RCC 7860 (cell line): ENCODE results near the gene EID3.
"Not testable (repeated sequence)": the region's sequence is repeated elsewhere in the genome, so short reads cannot be mapped to it uniquely, and the experiment has no call there.

Experiments used
- DNase-seq: peaks from one replicate; pipeline ENCODE4 v3.0.0-alpha.2; 2015; ENCODE audit warnings: low spot score
- FAIRE-seq: peaks from 2 replicates; lab custom pipeline; 2012; peaks lifted over from hg19 to GRCh38; lab: Jason Lieb, UNC

EID3 gene

GRCh38 chr12:104310751-104311633, 7.5 kb downstream of the EID3 start:
- no peak for DNase-seq
- FAIRE-seq = no peak

DNA sequence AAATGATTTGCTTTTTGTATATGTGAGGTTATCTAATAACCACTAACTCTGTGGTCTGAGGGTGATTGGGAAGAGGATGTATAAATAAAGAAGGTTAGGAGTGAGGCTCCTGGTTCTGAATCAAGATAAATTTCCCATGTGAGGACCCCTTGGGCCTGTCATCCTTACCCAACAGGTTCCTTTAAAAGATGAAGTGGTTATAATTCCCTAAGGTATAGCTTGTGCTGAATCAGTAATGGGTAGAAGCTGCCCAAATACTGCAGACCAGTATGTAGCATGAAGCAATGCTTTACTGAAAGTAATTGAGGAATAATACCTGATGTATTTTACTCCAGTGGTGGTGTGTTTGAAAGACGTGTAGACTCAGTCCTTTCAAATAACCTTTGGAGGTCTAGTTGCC, 8.7 kb downstream of the EID3 start:
- DNase-seq (no peak), FAIRE-seq (no peak)

DNA sequence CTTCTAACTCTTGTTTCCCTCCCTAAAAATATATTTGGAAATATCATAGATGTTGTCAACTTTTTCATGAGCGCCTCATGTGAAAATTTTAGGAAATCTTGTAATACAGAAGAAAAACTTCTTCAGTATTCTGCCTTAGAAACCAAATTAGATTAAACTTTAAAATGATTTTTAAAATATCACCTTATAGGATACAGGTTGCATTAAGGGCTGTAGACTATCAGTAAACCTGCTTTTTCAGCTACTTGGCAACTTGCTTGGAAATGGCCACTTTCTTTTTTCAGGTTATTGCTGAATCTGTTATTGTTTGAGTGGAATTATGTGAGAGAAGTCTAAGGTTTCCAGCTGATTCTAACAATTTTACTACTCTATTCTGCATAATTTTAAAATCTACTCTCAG, 9.1 kb downstream of the EID3 start:
- no peak for FAIRE-seq
- no peak for DNase-seq

DNA sequence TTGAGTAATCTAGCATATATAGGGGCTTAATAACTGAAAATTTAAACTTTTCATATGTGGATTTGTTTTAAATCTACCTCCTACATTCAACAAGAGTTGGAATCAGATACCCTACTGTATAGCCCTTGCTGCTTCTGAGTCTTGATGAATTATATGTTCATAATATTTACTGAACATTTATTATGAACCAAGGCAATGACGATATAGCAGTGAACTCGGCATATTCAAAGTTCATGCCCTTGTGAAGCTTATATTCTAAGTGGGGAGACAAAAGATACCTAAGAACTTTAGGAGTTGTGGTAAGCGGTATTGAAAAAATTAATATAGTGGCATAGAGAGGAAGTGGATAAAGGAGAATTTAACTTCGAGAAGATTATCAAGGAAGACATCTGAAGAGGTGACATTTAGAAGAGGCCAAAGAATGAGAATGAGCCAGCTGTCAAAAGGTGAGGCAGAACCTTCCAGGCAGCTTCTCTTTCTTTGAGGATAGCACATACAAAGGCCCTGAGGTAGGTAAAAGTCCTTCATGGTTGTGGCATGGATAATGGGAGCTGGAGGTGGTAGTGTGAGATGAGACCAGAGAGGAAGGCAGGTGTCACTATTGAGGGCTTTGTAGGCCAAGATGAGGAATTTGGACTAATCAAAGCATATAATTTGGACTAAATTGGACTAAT, 10.2 kb downstream of the EID3 start:
- DNase-seq = no peak
- no peak for FAIRE-seq

GRCh38 chr12:104314242-104314614, 10.7 kb downstream of the EID3 start:
- peak; percentile 24 for DNase-seq
- no peak for FAIRE-seq

- FAIRE-seq = no peak
These were observed 12.0 kb downstream of the EID3 start for GRCh38 chr12:104315326-104316224.

GRCh38 chr12:104316936-104317335, 13.4 kb downstream of the EID3 start:
- no peak for FAIRE-seq
- DNase-seq = no peak

More at GRCh38 chr12:104315326-104316224, 12.0 kb downstream of the EID3 start:
- DNase-seq = no peak

DNA sequence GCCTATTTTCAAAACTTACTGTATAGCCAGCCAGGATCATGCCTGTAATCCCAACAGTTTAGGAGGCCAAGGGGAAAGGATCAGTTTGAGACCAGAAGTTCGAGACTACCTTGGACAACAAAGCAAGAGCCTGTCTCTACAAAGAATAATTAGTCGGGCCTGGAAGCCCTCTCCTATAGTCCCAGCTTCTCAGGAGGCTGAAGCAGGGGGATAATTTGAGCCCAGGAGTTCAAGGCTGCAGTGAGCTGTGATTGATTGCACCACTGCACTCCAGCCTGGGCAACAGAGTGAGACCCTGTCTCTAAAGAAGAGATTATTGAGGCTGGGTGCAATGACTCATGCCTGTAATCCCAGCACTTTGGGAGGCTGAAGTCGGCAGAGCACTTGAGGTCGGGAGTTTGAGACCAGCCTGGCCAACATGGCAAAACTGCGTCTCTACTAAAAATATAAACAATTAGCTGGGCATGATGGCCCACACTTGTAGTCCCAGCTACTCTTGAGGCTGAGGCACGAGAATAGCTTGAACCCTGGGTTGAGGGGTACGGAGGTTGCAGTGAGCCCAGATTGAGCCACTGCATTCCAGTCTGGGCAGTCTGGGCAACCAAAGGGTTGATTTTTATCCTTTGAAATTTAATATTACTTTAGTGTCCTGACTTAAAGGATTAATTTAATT, 14.1 kb downstream of the EID3 start:
- DNase-seq = no peak
- no peak for FAIRE-seq

GRCh38 chr12:104319028-104319427, 15.5 kb downstream of the EID3 start:
- FAIRE-seq (no peak), DNase-seq (no peak)

- DNase-seq (no peak), FAIRE-seq (no peak)
These were observed 16.5 kb downstream of the EID3 start for GRCh38 chr12:104319918-104320626.

DNA sequence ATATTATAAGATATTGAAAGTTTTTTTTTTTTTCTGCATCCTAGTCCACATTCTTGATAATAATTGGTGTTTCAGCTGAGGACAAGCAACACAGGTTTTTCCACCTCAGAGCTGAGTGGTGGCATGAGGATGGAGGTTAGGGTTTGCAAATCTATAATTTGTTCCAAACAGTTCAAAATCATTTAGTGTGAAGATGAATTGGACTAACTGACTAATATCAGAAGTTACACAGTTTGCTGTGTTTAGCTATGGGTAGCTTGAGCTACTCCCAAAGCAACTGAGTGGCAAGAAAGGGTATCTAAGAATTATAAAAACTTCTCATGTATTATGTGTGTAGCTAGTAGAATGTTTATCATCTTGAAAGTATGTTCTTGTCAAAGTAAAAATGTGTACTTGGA, 17.1 kb downstream of the EID3 start:
- DNase-seq = no peak
- FAIRE-seq = no peak

DNA sequence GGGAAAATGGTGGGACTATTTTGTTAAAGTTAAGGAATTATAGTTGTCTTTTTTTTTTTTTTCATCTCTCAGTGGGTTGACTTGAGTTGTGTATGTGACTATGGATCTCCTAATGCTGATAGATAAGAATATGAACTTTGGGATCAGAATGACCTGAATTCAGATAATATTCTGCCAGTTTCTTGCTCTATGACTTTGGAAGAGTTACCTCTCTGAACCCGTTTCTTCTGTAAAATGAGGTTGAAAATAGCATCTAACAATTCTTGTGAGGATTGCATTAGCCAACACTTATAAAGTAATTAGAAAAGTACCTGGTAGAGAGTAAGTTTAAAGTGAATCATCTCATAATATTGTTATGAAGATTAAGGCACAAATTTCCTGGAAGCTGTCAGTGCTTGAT, 18.4 kb downstream of the EID3 start:
- no peak for DNase-seq
- no peak for FAIRE-seq

DNA sequence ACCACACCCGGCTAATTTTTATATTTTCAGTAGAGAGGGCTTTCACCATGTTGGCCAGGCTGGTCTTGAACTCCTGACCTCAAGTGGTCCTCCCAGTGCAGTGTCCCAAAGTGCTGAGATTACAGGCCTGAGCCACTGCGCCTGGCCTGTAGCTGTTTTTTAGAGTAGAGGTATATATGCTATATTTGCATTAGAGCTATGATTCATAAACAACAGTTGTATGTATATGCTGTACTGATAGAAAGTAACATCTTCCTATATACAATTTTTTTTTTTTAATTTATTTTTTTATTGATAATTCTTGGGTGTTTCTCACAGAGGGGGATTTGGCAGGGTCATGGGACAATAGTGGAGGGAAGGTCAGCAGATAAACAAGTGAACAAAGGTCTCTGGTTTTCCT, 19.0 kb downstream of the EID3 start:
- not testable (repeated sequence) for DNase-seq, FAIRE-seq

- no peak for FAIRE-seq
- DNase-seq = no peak
These were observed 20.4 kb downstream of the EID3 start for GRCh38 chr12:104323899-104324298.

DNA sequence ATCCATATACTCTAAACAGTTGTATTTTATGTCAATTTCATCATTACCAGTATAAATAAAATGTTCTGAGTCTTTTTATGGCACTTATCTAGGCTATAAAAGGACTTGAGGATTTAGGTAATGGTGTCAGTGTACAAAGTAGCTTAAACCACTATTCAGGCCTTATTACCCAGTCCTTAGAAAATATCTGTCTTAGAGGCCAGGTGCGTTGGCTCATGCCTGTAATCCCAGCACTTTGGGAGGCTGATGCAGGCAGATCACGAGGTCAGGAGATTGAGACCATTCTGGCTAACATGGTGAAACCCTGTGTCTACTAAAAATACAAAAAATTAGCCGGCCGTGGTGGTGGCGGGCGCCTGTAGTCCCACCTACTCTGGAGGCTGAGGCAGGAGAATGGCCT, 24.7 kb downstream of the EID3 start:
- DNase-seq, FAIRE-seq: not testable (repeated sequence)

DNA sequence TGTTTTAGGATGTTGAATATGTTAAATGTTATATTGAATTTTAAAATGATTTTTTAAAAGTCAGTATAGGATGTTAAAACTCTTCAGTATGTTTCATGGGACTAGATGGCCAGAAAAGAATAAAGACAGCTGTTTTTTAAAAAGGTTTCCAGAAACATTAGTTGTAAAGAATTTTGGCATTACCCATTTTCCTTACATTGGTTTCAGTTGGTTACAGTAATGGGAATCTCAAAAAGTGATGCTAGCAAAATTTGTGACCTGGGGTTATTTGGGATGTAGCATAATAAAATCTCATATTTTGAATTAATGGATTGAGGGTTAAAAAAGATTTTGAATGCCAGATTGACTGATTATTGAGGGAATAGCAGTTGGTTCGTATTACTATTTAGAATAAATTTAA, 25.3 kb downstream of the EID3 start:
- FAIRE-seq (no peak), DNase-seq (no peak)

DNA sequence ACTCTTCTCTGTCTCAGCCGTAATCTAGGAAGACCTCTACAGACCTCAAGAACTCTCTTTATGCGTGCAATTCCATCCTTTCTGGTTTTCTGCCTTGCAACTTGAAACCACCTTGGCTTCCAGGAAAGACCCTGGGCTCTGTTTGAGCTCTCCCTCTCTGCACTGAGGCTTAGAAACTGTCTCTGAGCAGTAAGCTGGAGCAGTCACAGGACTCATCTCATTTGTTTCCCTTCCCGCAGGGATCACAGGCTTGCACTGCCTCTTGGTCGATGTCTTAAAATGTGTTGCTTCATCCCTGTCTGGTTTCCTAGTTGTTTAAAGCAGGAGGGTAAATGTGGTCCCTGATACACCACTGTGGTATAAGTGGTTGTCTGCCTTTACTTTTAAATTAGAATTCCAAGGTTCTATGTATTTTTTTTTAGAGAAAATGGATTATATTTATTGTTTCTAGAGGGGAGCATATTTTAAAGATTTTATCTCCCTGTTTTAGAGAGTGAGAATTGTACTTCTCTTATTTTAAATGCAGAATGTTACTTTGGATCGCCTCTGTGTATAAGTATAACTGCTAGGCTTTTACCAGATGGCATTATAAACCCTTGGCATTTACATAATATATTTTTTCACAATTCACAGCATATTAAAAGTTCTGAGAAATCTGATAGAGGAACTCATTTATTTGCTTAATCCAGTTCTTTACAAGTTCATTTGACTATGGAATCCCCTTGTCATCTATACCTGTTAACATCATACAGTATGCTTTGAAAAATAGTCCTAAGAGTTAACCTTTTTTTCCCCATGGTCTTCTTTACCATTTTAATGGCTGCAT, 26.4 kb downstream of the EID3 start:
- no peak for FAIRE-seq

GRCh38 chr12:104331376-104331775, 27.8 kb downstream of the EID3 start:
- no peak for DNase-seq
- FAIRE-seq = no peak

More for the DNA sequence above, 26.4 kb downstream of the EID3 start:
- DNase-seq = no peak

DNA sequence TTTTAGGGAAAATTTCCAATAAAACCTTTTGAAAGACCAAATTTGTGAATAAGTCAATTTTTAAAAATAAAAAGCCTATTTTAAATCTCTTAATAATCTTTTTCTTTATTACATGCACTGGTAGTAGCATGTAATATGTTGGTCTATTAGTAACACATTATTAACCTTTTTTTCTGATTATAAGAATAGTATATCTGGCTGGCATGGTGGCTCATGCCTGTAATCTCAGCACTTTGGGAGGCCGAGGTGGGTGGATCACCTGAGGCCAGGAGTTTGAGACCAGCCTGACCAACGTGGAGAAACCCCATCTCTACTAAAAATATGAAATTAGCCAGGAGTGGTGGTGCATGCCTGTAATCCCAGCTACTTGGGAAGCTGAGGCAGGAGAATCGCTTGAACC, 28.7 kb downstream of the EID3 start:
- not testable (repeated sequence) for FAIRE-seq

More for the DNA sequence above, 28.7 kb downstream of the EID3 start:
- not testable (repeated sequence) for DNase-seq
